ENCODE measurements around the gene LRRC53.

- TF ChIP-seq CTCF (conservative IDR thresholded peaks at IDR 0.05; ENCODE audit: low read depth, low read length) (no peak), FOS (IDR thresholded peaks at IDR 0.05; ENCODE audit: low read depth, low read length) (no peak), RAD21 (IDR thresholded peaks at IDR 0.05; ENCODE audit: low read length) (no peak), MAZ (IDR thresholded peaks at IDR 0.05; ENCODE audit: borderline replicate concordance, low read depth, low read length) (no peak), RCOR1 (IDR thresholded peaks at IDR 0.05; ENCODE audit: insufficient replicate concordance, low read length) (no peak), ELK1 (IDR thresholded peaks at IDR 0.05; ENCODE audit: borderline replicate concordance, low read depth, low read length) (no peak)
Observed at GRCh38 chr1:74480068-74480467, 32.3 kb downstream of the LRRC53 start.
